Neural cell (in vitro differentiated cells): Measurements from ENCODE around the gene PRDM15. TPM values are rescaled to one million over a fixed set of nuclear protein-coding genes. Genes with fewer than 3 reads are reported as not detected.

Experiments
- H2AFZ ChIP-seq: fragments of 200-600, 300-800 bp; sonication (generic), shearing (Covaris generic); 2 replicates; pipeline ENCODE4 v1.6.0; 2014; ENCODE audit warnings: low read depth, mild to moderate bottlenecking, antibody characterized with exemption, low read length, moderate library complexity
- H3F3A ChIP-seq: fragments of 200-600 bp; shearing (Covaris generic); 2 replicates; pipeline ENCODE4 v1.6.1; 2016; ENCODE audit warnings: mild to moderate bottlenecking, moderate library complexity, mixed read lengths, antibody characterized with exemption, low read length; ENCODE audit not compliant: insufficient read depth, poor library complexity, severe bottlenecking
- H3K27ac ChIP-seq: fragments of 200-600, 300-800 bp; sonication (generic), shearing (Covaris generic); 2 replicates; pipeline ENCODE4 v1.5.1; 2014; ENCODE audit warnings: mild to moderate bottlenecking, low read length, moderate library complexity
- H3K27me3 ChIP-seq: fragments of 300-800, 200-600 bp; sonication (generic), shearing (Covaris generic); 2 replicates; pipeline ENCODE4 v1.6.0; 2014; ENCODE audit warnings: mild to moderate bottlenecking, low read depth, low read length, moderate library complexity; ENCODE audit not compliant: insufficient read depth
- H3K36me3 ChIP-seq: fragments of 300-800, 200-600 bp; sonication (generic), shearing (Covaris generic); 2 replicates; pipeline ENCODE4 v1.5.1; 2014; ENCODE audit warnings: mild to moderate bottlenecking, antibody characterized with exemption, low read length, moderate library complexity; ENCODE audit not compliant: insufficient read depth
- H3K4me2 ChIP-seq: fragments of 300-800, 200-600 bp; sonication (generic), shearing (Covaris generic); 2 replicates; pipeline ENCODE4 v1.6.0; 2014; ENCODE audit warnings: mild to moderate bottlenecking, low read length
- H3K4me3 ChIP-seq: fragments of 300-800, 200-600 bp; sonication (generic), shearing (Covaris generic); 2 replicates; pipeline ENCODE4 v1.5.1; 2014; ENCODE audit warnings: mild to moderate bottlenecking, low read length, moderate library complexity
- H3K79me2 ChIP-seq: fragments of 200-600 bp; shearing (Covaris generic); replicated peaks from 2 replicates; pipeline ENCODE4 v1.6.0; 2014; ENCODE audit warnings: mild to moderate bottlenecking, low read length, moderate library complexity; ENCODE audit not compliant: insufficient read depth
- H3K9ac ChIP-seq: fragments of 300-800, 200-600 bp; sonication (generic), shearing (Covaris generic); 2 replicates; pipeline ENCODE4 v1.6.1; 2016; ENCODE audit warnings: mild to moderate bottlenecking, low read length, mixed read lengths
- H3K9me2 ChIP-seq: fragments of 200-600 bp; shearing (Covaris generic); 2 replicates; pipeline ENCODE4 v1.6.1; 2016; ENCODE audit warnings: mild to moderate bottlenecking, low read length, mixed read lengths; ENCODE audit not compliant: insufficient read depth
- H3K9me3 ChIP-seq: fragments of 200-600, 300-800 bp; sonication (generic), shearing (Covaris generic); 2 replicates; pipeline ENCODE4 v1.6.1; 2016; ENCODE audit warnings: mild to moderate bottlenecking, mixed run types, low read length, moderate library complexity, mixed read lengths
- H4K20me1 ChIP-seq: fragments of 200-600 bp; shearing (Covaris generic); 2 replicates; pipeline ENCODE4 v1.6.1; 2016; ENCODE audit warnings: mild to moderate bottlenecking, mixed run types; ENCODE audit not compliant: insufficient read depth
- EP300 ChIP-seq: fragments of 450-650 bp; conservative IDR thresholded peaks from 2 replicates; pipeline ENCODE4 v1.6.1; 2014; ENCODE audit warnings: antibody characterized with exemption, mild to moderate bottlenecking, moderate library complexity; ENCODE audit not compliant: poor library complexity, severe bottlenecking
- EZH2 ChIP-seq: fragments of 200-600, 300-800 bp; shearing (Covaris generic), sonication (generic); IDR thresholded peaks from 2 replicates; pipeline ENCODE4 v1.6.1; 2014; ENCODE audit warnings: antibody characterized with exemption, low read length, borderline replicate concordance, mild to moderate bottlenecking; ENCODE audit not compliant: insufficient read depth, poor library complexity, severe bottlenecking
- MXI1 ChIP-seq: fragments of 450-650 bp; conservative IDR thresholded peaks from 2 replicates; pipeline ENCODE4 v1.6.1; 2014; ENCODE audit warnings: antibody characterized with exemption, mild to moderate bottlenecking; ENCODE audit not compliant: poor library complexity, severe bottlenecking
- POLR2AphosphoS5 ChIP-seq: IDR thresholded peaks from 2 replicates; pipeline ENCODE4 v1.6.1; 2012
- RAD21 ChIP-seq: fragments of 450-650 bp; conservative IDR thresholded peaks from 2 replicates; pipeline ENCODE4 v1.6.1; 2014; ENCODE audit warnings: antibody characterized with exemption, mild to moderate bottlenecking, moderate library complexity
- SMC3 ChIP-seq: fragments of 450-650 bp; conservative IDR thresholded peaks from 2 replicates; pipeline ENCODE4 v1.6.1; 2014; ENCODE audit warnings: antibody characterized with exemption, mild to moderate bottlenecking, moderate library complexity; ENCODE audit not compliant: poor library complexity
- TAF1 ChIP-seq: IDR thresholded peaks from 2 replicates; pipeline ENCODE4 v1.6.1; 2012; ENCODE audit warnings: low read depth
- polyA plus RNA-seq: library from polyadenylated mRNA; depleted of rRNA; stranded (reverse); fragments of >200 nt; gene quantifications from 2 replicates; pipeline ENCODE4 v1.2.3, GENCODE V29; 2014
- TF ChIP-seq, protein P1 (sequence below): IDR thresholded peaks from 2 replicates; pipeline ENCODE4 v1.6.1; 2012; ENCODE audit warnings: borderline replicate concordance
- TF ChIP-seq, protein P2 (sequence below): fragments of 450-650 bp; IDR thresholded peaks from 2 replicates; pipeline ENCODE4 v1.5.1; 2014; ENCODE audit warnings: antibody characterized with exemption, mild to moderate bottlenecking, moderate library complexity; ENCODE audit not compliant: poor library complexity, severe bottlenecking

The PRDM15 gene
- polyA plus RNA-seq, 1 donor from 2014 or later = 4.1 TPM

DNA sequence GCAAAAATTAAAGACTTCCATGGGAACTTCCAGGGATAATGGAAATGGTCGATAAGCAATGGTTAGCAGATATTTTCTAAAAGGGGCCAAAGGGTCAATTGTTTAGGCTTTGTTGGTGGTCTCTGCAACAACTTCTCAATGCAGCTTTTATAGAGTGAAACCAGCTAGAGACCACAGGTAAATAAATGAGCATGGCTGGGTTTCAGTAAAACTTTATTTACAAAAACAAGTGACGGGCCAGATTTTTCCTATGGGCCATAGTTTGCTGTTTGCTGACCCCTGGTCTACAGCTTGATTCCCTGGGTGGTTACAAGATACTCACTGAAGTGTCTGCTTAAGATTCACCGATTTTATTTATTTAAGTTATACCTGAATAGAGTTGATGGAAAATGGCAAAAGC lies 22.6 kb upstream of the PRDM15 start:
- no peak overlapping the region for H3K4me3 ChIP-seq
- H3K27ac ChIP-seq = no peak overlapping the region
- no peaks in the 10 kb centered on the region for H3K27me3 ChIP-seq
- H3F3A ChIP-seq = no peaks in the 10 kb centered on the region
- H3K36me3 ChIP-seq = no peaks in the 10 kb centered on the region
- H3K9me2 ChIP-seq = no peaks in the 10 kb centered on the region
- no peaks in the 10 kb centered on the region for H4K20me1 ChIP-seq
- H3K4me2 ChIP-seq = no peak overlapping the region
- H3K9me3 ChIP-seq = no peaks in the 10 kb centered on the region
- H3K9ac ChIP-seq = no peak overlapping the region
- H3K79me2 ChIP-seq = no peaks in the 10 kb centered on the region
- no peak overlapping the region for H2AFZ ChIP-seq
- TF ChIP-seq MXI1 = no peak
- no peak for TF ChIP-seq EP300

DNA sequence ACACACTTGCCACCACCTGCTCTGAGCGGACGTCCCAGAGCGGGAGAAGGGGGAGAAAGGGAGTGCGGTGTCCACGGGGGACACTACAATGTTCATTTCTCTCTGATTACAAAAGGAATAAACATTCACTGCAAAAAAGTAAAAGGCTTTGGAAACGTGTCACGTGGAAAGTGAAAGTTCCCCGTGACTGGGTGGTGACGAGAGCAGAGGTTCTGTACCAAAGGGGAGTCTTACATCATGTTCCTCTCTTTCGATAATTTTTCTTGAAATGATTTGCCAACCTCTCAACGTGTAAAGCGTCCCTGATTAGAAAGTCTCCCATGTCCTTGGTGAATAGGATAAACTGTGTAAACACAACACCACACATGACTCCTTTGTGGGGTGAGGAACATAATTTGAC lies 22.0 kb upstream of the PRDM15 start:
- Histone ChIP-seq H3K9me2 (no peaks in the 10 kb centered on the region), H4K20me1 (no peaks in the 10 kb centered on the region), H3K27ac (no peak overlapping the region), H3K4me2 (no peak overlapping the region), H3F3A (no peaks in the 10 kb centered on the region), H3K36me3 (no peaks in the 10 kb centered on the region), H3K79me2 (no peaks in the 10 kb centered on the region), H3K9me3 (no peaks in the 10 kb centered on the region), H3K9ac (no peak overlapping the region), H3K4me3 (no peak overlapping the region), H2AFZ (no peak overlapping the region), H3K27me3 (no peaks in the 10 kb centered on the region)
- TF ChIP-seq TAF1 = no peak
- no peak for TF ChIP-seq POLR2AphosphoS5
- TF ChIP-seq RAD21 = no peak
- TF ChIP-seq, protein P1, sequence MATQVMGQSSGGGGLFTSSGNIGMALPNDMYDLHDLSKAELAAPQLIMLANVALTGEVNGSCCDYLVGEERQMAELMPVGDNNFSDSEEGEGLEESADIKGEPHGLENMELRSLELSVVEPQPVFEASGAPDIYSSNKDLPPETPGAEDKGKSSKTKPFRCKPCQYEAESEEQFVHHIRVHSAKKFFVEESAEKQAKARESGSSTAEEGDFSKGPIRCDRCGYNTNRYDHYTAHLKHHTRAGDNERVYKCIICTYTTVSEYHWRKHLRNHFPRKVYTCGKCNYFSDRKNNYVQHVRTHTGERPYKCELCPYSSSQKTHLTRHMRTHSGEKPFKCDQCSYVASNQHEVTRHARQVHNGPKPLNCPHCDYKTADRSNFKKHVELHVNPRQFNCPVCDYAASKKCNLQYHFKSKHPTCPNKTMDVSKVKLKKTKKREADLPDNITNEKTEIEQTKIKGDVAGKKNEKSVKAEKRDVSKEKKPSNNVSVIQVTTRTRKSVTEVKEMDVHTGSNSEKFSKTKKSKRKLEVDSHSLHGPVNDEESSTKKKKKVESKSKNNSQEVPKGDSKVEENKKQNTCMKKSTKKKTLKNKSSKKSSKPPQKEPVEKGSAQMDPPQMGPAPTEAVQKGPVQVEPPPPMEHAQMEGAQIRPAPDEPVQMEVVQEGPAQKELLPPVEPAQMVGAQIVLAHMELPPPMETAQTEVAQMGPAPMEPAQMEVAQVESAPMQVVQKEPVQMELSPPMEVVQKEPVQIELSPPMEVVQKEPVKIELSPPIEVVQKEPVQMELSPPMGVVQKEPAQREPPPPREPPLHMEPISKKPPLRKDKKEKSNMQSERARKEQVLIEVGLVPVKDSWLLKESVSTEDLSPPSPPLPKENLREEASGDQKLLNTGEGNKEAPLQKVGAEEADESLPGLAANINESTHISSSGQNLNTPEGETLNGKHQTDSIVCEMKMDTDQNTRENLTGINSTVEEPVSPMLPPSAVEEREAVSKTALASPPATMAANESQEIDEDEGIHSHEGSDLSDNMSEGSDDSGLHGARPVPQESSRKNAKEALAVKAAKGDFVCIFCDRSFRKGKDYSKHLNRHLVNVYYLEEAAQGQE = no peak
- TF ChIP-seq MXI1 = no peak
- no peak for TF ChIP-seq SMC3
- no peak for TF ChIP-seq EP300
- TF ChIP-seq, protein P2, sequence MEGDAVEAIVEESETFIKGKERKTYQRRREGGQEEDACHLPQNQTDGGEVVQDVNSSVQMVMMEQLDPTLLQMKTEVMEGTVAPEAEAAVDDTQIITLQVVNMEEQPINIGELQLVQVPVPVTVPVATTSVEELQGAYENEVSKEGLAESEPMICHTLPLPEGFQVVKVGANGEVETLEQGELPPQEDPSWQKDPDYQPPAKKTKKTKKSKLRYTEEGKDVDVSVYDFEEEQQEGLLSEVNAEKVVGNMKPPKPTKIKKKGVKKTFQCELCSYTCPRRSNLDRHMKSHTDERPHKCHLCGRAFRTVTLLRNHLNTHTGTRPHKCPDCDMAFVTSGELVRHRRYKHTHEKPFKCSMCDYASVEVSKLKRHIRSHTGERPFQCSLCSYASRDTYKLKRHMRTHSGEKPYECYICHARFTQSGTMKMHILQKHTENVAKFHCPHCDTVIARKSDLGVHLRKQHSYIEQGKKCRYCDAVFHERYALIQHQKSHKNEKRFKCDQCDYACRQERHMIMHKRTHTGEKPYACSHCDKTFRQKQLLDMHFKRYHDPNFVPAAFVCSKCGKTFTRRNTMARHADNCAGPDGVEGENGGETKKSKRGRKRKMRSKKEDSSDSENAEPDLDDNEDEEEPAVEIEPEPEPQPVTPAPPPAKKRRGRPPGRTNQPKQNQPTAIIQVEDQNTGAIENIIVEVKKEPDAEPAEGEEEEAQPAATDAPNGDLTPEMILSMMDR = no peak
- no peak for TF ChIP-seq EZH2

DNA sequence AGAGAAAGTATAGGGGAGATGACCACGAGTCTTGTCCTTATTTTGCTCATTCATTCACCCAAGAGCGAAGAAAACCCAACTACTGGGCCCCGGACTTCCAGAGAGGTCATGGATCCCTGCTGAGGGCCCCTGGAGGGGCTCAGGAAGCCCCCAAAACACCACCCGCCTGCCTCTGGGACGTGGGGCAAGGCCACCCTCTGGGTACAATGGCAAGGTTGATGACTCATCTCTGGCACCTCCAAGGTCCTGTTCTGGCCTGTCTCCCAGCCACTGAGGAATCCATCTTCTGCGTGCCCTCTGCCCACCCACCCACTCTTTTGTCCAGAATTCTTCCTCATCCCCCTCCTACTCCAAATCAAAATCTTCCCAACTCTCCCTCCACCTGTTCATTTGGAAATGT lies 21.3 kb upstream of the PRDM15 start:
- TF ChIP-seq RAD21 (no peak), SMC3 (no peak), EP300 (no peak), TAF1 (no peak), POLR2AphosphoS5 (no peak), MXI1 (no peak), EZH2 (no peak)
- TF ChIP-seq, protein P2 = no peak
- TF ChIP-seq, protein P1 = no peak
- Histone ChIP-seq H4K20me1 (no peaks in the 10 kb centered on the region), H3K79me2 (no peaks in the 10 kb centered on the region), H3F3A (no peaks in the 10 kb centered on the region), H3K4me2 (no peak overlapping the region), H3K9me2 (no peaks in the 10 kb centered on the region), H3K27me3 (no peaks in the 10 kb centered on the region), H3K27ac (no peak overlapping the region), H3K4me3 (no peak overlapping the region), H3K9ac (no peak overlapping the region), H3K36me3 (no peaks in the 10 kb centered on the region), H2AFZ (no peak overlapping the region), H3K9me3 (no peaks in the 10 kb centered on the region)
